ENCODE data around the gene AP3S1. TPM values are rescaled to one million over a fixed set of nuclear protein-coding genes. Genes with fewer than 3 reads are reported as not detected.

Gene AP3S1
- total RNA-seq, 2 experiments from 2014 or later, result 33.2 to 33.6 TPM

GRCh38 chr5:115932991-115933390, 91.3 kb downstream of the AP3S1 start:
- no peak for TF ChIP-seq CTCF (IDR thresholded peaks at IDR 0.05)
- Histone ChIP-seq H3K36me3 (ENCODE audit: insufficient read depth, low read length) (no peaks in the 10 kb centered on the region), H3K4me1 (ENCODE audit: insufficient read depth, low read length) (no peaks in the 10 kb centered on the region), H3K27ac (ENCODE audit: low read depth in 1 of 2, low read length in 2 of 2) (no peak overlapping the region), H3K4me3 (ENCODE audit: low read length) (no peak overlapping the region), H3K9me3 (ENCODE audit: control insufficient read depth in 1 of 2, insufficient read depth in 1 of 2, low read length in 2 of 2) (no peaks in the 10 kb centered on the region), H3K27me3 (ENCODE audit: control insufficient read depth in 1 of 2, insufficient read depth in 2 of 2, low read length in 2 of 2) (no peaks in the 10 kb centered on the region)
- Mint-ChIP-seq H3K27ac (no peak overlapping the region), H3K27me3 (no peaks in the 10 kb centered on the region), H3K4me3 (no peak overlapping the region), H3K9me3 (no peaks in the 10 kb centered on the region), H3K36me3 (ENCODE audit: low read depth) (no peaks in the 10 kb centered on the region), H3K4me1 (ENCODE audit: low read depth) (no peaks in the 10 kb centered on the region)
- CTCF ChIA-PET, result no interaction called here
- ATAC-seq (ENCODE audit: poor library complexity), result no peak
- intact Hi-C loops (cut with DNase I, micrococcal nuclease), result no loop called here
- no peak for DNase-seq
- POLR2A ChIA-PET, result no interaction called here

GRCh38 chr5:115934388-115934974, 92.7 kb downstream of the AP3S1 start:
- H3K4me3 ChIP-seq (ENCODE audit: low read length), result no peak overlapping the region
- no peaks in the 10 kb centered on the region for H3K9me3 Mint-ChIP-seq
- POLR2A ChIA-PET, result interaction anchor here (1.0 kb wide), 1 partner anchor 18 kb away, joined by 3 read pairs; no protein-coding TSS in a partner anchor

GRCh38 chr5:115936031-115936430, 94.3 kb downstream of the AP3S1 start:
- ATAC-seq (ENCODE audit: poor library complexity), result no peak
- DNase-seq, result no peak
- no peak overlapping the region for H3K27ac Mint-ChIP-seq
- no peaks in the 10 kb centered on the region for H3K36me3 ChIP-seq (ENCODE audit: insufficient read depth, low read length)
- no peak overlapping the region for H3K27ac ChIP-seq (ENCODE audit: low read depth in 1 of 2, low read length in 2 of 2)
- H3K4me1 ChIP-seq (ENCODE audit: insufficient read depth, low read length), result no peaks in the 10 kb centered on the region
- H3K4me1 Mint-ChIP-seq (ENCODE audit: low read depth), result no peaks in the 10 kb centered on the region
- H3K27me3 ChIP-seq (ENCODE audit: control insufficient read depth in 1 of 2, insufficient read depth in 2 of 2, low read length in 2 of 2), result no peaks in the 10 kb centered on the region
- ChIA-PET CTCF (no interaction called here), POLR2A (no interaction called here)
- H3K9me3 ChIP-seq (ENCODE audit: control insufficient read depth in 1 of 2, insufficient read depth in 1 of 2, low read length in 2 of 2), result no peaks in the 10 kb centered on the region
- no peak overlapping the region for H3K4me3 ChIP-seq (ENCODE audit: low read length)
- no peaks in the 10 kb centered on the region for H3K9me3 Mint-ChIP-seq
- intact Hi-C loops (cut with DNase I, micrococcal nuclease), result no loop called here
- H3K4me3 Mint-ChIP-seq, result no peak overlapping the region
- no peak for TF ChIP-seq CTCF (IDR thresholded peaks at IDR 0.05)
- no peaks in the 10 kb centered on the region for H3K36me3 Mint-ChIP-seq (ENCODE audit: low read depth)
- H3K27me3 Mint-ChIP-seq, result no peaks in the 10 kb centered on the region

More at GRCh38 chr5:115934388-115934974, 92.7 kb downstream of the AP3S1 start:
- TF ChIP-seq CTCF (IDR thresholded peaks at IDR 0.05), result no peak
- Mint-ChIP-seq H3K27ac (no peak overlapping the region), H3K4me1 (ENCODE audit: low read depth) (no peaks in the 10 kb centered on the region), H3K36me3 (ENCODE audit: low read depth) (no peaks in the 10 kb centered on the region), H3K27me3 (no peaks in the 10 kb centered on the region), H3K4me3 (no peak overlapping the region)
- no peak for DNase-seq
- no peak overlapping the region for H3K27ac ChIP-seq (ENCODE audit: low read depth in 1 of 2, low read length in 2 of 2)
- H3K36me3 ChIP-seq (ENCODE audit: insufficient read depth, low read length), result no peaks in the 10 kb centered on the region
- H3K4me1 ChIP-seq (ENCODE audit: insufficient read depth, low read length), result no peaks in the 10 kb centered on the region
- intact Hi-C loops (cut with DNase I, micrococcal nuclease), result no loop called here
- CTCF ChIA-PET, result interaction anchor here (0.5 kb wide), 1 partner anchor 748 kb away, joined by 4 read pairs; no protein-coding TSS in a partner anchor
- no peaks in the 10 kb centered on the region for H3K9me3 ChIP-seq (ENCODE audit: control insufficient read depth in 1 of 2, insufficient read depth in 1 of 2, low read length in 2 of 2)
- H3K27me3 ChIP-seq (ENCODE audit: control insufficient read depth in 1 of 2, insufficient read depth in 2 of 2, low read length in 2 of 2), result no peaks in the 10 kb centered on the region
- ATAC-seq (ENCODE audit: poor library complexity), result no peak

All from CD4-positive, alpha-beta T cell (primary cell).